ENCODE data around the gene C14orf180.

C14orf180 gene

DNA sequence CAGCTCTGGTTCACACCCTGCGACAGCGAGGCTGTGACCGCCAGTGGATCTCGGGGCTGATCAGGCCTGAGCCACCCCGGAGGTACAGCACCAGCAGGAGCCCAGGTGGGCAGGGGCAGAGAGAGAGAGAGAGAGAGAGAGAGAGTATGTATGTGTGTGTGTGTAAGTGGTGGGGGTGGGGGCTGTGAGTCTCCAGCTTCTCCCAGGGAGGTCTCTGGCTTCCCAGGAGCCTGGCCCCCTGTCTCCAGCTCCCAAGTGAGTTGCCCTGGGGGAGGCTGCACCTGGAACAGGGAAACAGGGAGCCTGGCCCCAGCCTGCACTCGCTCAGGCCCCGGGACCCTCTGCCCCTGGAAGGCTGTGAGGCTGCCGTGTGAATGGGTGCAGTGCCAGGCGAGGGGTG is 2.0 kb downstream of the C14orf180 start:
- no peak for DNase-seq

DNA sequence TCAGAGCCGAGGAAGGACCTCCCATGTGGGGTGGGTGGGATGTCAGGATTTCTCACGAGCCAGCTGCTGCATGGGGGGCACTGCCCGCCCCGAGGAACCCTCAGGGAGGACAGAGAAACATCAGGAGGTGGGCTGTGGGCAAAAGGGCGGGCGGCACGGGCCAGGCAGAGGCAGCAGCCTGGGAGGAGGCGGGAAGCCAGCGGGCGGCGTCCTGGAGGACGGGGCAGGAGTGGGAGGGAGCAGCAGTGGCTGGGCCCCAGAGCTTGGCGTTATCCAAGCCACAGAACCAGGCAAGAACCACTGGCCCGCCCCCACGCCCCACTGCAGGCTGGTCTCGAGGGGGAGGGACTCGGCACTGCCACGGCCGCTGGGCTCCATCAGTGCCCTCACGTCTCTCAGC is 2.4 kb downstream of the C14orf180 start:
- no peak for DNase-seq

DNA sequence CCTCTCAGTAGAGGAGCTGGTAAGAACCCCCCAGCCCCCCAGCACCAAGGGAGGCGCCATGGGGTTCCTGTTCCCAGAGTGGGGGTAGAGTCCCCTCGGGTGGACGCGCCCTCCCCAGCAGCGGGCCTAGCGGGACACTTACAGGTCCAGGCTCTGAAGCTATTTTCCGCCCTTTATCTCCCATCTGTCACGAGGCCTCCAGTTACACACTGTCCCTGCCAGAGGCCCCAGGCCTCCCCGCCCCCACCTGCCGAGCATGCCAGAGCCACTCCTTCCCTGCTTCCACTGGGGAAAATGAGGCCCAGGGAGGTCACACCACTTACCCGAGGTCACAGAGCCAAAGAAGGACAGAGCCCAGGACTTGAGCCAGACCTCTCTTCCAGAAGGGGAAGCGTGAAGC is 3.1 kb downstream of the C14orf180 start:
- no peak for DNase-seq

GRCh38 chr14:104583424-104584306 is 4.1 kb downstream of the C14orf180 start:
- no peak for DNase-seq

DNA sequence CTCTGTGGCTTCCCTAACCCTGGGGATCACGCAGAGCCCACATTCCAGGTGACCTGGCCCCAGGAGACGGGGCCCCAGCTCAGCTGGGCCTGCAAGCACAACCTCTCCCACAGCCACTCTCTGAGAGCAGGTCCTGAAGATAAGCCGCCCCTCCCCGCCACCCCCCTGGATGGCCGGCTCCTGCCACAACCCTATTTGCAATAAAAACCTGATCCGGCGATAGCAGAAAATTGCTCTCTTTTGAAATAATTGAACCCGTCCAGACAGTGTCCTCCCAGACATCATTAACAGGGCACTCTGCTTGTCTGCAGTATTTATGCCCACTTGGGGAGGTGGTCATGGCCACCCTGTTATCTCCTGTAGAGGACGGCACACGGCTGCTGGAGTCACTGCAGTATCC is 5.0 kb downstream of the C14orf180 start:
- no peak for DNase-seq

DNA sequence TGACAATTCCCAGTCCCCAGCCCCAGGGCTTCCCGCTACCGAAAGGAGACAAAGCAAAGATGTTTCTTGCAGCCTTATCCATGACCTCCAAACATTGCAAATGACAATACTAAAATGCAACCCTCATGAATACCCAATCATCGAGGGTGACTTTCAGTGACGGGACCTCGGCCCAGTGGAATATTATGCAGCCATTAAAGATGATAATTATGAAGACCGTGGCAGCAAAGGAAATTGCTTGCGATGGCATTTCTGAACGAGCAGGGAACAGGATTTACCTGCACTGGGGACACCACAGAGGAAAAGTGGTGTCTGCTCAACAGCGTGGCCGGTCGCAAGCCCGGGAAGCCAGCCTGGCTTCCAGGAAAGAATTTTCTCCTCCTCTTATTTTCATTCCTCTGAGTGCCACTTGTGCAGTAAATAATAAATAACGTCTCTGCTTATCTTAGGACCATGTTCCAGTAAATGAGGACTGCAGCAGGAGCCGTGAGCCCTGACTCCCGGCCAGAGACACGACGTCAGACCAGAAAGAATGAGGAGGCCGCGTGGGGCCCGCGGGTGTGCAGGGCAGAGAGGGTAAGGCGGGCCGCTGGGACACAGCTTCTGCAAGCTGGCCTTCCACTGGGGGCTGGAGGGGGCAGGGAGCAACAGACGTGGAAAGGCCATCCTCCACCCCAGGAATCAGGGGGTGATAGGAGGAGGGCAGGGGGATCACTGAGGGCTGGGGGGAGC is 6.6 kb downstream of the C14orf180 start:
- no peak for DNase-seq

DNA sequence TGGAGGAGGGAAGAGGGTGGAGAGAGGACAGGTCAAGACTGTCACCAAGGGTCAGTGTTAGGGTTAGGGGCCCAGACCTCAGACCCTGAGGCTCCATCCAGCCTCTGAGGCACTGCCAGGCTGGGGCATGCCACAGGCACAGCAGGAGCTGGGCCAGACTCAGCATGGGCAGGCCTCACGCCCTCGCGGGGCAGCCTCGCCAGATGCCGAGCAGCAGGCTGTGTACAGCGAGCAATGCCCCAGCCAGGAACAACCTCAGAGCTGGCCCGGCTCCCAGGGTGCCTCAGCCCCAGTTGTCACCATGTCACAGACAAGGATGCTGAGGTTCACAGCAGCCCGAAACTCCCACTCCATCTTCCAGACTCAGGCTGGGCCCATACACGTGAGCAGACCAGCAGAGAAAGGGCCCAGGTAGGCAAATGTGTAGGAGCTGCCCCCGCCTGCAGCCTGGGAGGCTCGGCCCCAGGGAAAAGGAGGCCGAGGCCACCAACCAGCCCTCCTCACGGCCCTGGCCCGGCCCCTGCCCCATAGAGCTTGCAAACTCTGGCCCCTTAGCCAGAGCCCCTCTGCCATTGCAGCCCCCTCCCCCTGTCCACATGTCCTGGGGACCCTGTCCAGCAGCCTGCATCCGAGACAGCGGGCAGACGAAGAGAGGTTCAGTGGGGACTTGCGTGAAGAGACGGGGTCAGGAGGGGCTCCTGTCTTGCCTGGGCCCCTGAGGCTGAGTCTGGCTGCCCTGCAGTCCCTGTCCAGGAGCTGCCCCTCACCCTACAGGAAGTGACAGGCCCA is 7.5 kb downstream of the C14orf180 start:
- DNase-seq = no peak

DNA sequence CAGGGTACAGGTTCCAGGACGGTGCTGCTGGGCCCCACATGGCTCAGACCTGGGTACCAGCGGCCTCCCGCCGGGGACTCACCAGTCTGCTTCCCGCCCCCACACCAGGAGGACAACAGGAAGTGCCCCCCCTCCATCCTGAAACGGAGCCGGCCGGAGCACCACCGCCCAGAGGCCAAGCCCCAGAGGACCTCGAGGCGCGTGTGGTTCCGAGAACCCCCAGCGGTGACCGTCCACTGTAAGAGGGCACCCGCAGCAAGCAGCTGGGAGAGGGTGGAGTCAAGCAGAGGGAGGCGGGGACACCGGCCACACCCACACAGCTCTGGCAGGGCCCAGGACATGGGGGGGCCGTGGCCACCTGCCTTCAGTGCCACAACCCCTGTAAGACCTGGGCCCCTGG is 8.1 kb downstream of the C14orf180 start:
- no peak for DNase-seq

DNA sequence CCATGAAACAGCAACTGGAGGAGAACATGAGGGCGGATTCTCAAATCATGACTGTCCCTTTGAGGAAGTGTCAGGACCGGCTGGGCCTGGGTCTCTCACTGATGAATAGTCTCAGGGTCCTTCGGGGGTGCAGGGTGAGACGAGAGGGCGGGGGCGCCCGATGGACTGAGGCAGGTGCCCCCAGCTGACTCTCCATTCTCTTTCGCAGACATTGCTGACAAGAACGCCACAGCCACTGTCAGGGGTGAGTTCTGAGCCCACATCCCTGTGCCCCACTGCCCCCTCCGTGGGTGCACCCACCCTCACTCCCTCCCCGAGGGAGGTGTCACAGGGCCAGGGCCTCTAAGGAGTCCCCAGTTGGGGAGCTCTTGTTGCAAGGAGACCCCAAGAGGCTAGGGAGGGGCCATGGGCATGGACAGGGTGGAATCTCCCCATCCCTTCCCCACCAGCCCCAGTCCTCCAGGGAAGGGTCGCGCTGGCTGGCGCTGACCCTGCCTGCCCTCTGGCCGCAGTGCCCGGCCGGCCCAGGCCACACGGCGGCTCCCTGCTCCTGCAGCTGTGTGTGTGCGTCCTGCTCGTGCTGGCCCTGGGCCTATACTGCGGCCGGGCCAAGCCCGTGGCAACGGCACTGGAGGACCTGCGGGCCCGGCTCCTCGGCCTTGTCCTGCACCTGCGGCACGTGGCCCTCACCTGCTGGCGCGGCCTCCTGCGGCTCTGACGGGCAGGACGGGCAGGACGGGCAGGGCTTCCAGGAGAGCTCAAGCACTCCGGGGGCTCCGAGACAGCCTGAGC is 8.7 kb downstream of the C14orf180 start:
- DNase-seq = no peak

GRCh38 chr14:104589338-104590195 is 10.0 kb downstream of the C14orf180 start:
- DNase-seq = no peak

GRCh38 chr14:104590240-104590965 is 10.8 kb downstream of the C14orf180 start:
- no peak for DNase-seq

GRCh38 chr14:104591031-104591430 is 11.5 kb downstream of the C14orf180 start:
- DNase-seq = no peak

DNA sequence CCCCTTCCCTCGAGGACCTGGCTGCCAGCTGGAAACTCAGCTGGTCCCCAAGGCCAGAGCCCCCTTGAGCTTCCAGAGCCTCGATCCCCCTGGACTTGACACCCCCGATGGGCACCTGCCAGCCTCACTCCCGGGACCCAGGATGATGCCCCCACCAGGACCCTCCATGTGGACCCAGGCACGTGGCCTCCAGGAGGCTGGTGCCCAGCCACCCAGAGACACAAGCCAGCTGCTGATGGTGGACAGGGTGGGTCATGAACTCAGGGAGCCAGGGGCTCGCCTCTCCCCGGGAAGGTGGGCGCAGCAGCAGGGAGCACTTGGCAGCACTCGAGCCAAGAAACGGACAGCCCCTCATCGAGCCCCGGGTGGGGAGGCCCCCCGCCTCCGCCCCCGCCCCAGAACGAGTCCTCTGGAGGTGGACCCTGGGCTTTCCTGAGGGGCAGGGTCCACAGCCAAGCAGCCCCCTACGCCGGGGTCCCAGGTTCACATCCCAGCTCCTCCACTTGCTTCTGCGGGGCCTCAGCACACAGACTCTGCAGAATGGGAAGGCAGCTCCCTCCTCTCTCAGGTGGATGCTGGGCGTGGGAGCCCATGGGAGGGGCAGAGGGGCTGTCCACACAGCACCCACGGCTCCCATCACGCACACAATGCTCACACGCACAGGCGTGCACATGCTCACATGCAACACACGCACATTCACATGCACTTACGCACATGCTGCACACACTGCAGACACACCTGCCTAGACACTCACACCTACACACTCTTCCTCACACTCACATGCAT is 12.1 kb downstream of the C14orf180 start:
- DNase-seq = no peak

GRCh38 chr14:104592292-104592672 is 12.7 kb downstream of the C14orf180 start:
- no peak for DNase-seq

GRCh38 chr14:104592785-104593184 is 13.2 kb downstream of the C14orf180 start:
- DNase-seq = no peak

DNA sequence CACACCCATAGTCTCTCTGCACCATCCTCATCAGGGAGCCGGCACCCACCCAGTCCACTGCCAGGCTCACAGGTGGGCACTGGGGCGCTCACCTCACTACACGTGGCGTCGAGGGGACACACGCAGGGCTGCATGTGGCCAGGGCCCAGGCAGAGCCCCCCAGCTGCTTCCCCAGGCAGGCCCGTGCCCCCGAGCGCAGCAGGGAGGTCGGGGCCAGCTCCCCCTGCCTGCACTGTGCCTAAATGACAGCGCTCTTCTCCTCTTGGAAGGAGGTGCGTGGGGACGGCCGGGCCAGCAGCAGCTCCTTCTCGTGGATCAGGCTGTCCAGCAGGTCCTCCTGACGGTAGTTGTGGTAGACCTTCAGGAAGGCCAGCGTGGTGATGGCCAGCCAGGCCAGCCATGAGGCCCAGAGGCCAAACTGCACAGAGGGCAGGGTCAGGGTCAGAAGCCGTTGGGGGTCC is 13.7 kb downstream of the C14orf180 start:
- DNase-seq = no peak

- no peak for DNase-seq
Measured at GRCh38 chr14:104593710-104594136, 14.2 kb downstream of the C14orf180 start.

DNA sequence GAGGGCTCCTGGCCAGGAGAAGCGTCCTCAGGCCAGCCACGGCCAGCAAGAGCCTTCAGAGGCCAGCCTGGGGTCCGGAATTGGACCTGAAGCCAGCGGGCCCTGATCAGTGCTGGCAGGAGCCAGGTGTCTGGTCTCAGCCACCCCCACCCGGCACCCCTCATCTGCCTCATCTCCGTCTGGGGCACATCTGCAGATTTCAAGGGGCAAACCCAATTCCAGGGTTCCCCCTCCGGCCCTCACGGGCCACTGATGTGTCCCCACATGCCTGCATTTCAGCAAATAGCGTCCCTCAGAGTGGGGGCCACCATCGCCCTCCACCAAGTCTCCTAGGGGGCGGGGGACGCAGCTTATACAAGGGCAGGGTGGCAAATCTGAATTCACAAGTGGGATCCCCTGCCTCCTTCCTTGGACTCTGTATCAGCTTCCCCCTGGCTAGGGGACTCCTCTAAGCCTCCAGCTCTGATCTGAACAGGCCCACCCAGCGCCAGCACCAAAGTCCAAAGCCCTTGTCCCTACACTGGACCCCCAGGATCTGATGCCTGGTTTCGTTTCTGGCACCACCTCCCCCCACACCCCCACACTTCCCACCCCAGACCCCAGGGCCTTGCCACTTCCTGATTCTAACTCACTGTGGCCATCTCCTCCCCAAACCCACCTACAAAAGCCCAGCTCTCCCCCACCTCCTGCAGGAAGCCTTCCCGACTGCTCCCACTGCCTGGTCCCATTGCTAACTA is 14.9 kb downstream of the C14orf180 start:
- DNase-seq = no peak

GRCh38 chr14:104595116-104595675 is 15.6 kb downstream of the C14orf180 start:
- DNase-seq = no peak
